OCI-LY7 (cell line): ENCODE results near the gene TMTC1. TPM values are rescaled to one million over a fixed set of nuclear protein-coding genes. Genes with fewer than 3 reads are reported as not detected.
"Not testable (repeated sequence)": the region's sequence is repeated elsewhere in the genome, so short reads cannot be mapped to it uniquely, and the experiment has no call there.

Source experiments
- BruUV-seq: library from RNA; stranded (reverse); fragments of 400-500 nt; replicated peaks from 2 replicates; lab custom pipeline; 2021; lab: Mats Ljungman, UMichigan
- CTCF ChIA-PET: fragments of 300-600 bp; sonication (Branson Sonifier 250); formaldehyde crosslinking; loops from one replicate; lab custom pipeline; 2022; ENCODE audit warnings: antibody characterized with exemption; ENCODE audit not compliant: unreplicated experiment; lab: Charles Lee
- POLR2A ChIA-PET: fragments of 300-600 bp; sonication (Branson Sonifier 250); formaldehyde crosslinking; loops from one replicate; lab custom pipeline; 2022; ENCODE audit warnings: antibody characterized with exemption; lab: Charles Lee
- DNase-seq: peaks from one replicate; pipeline ENCODE4 v3.0.0-alpha.2; 2015; ENCODE audit warnings: low spot score
- H2AFZ ChIP-seq: fragments of 200-600 bp; sonication (generic), shearing (Covaris generic); 2 replicates; pipeline ENCODE4 v1.6.1; 2014; ENCODE audit warnings: mild to moderate bottlenecking, antibody characterized with exemption, low read length, moderate library complexity
- H3K27ac ChIP-seq: fragments of 200-600 bp; sonication (generic); 2 replicates; pipeline ENCODE4 v1.5.1; 2014; ENCODE audit warnings: mixed run types, low read depth, mild to moderate bottlenecking, moderate library complexity, low read length, inconsistent platforms; ENCODE audit not compliant: poor library complexity, severe bottlenecking
- H3K36me3 ChIP-seq: fragments of 200-600 bp; sonication (generic); 2 replicates; pipeline ENCODE4 v1.6.1; 2014; ENCODE audit warnings: mild to moderate bottlenecking, antibody characterized with exemption, low read length, moderate library complexity, mixed read lengths; ENCODE audit not compliant: insufficient read depth
- H3K4me1 ChIP-seq: fragments of 200-600 bp; sonication (generic); 2 replicates; pipeline ENCODE4 v1.5.1; 2014; ENCODE audit warnings: mild to moderate bottlenecking, low read length; ENCODE audit not compliant: insufficient read depth, poor library complexity, severe bottlenecking
- H3K4me2 ChIP-seq: fragments of 200-600 bp; sonication (generic); 2 replicates; pipeline ENCODE4 v1.6.1; 2014; ENCODE audit warnings: mild to moderate bottlenecking, low read length
- H3K4me3 ChIP-seq: fragments of 200-600 bp; sonication (generic); 2 replicates; pipeline ENCODE4 v1.5.1; 2014; ENCODE audit warnings: mild to moderate bottlenecking, low read depth, low read length; ENCODE audit not compliant: poor library complexity, severe bottlenecking
- H3K79me2 ChIP-seq: fragments of 200-600 bp; sonication (generic); 2 replicates; pipeline ENCODE4 v1.6.1; 2016; ENCODE audit warnings: low read depth, mild to moderate bottlenecking, low read length, moderate library complexity, mixed read lengths; ENCODE audit not compliant: insufficient read depth
- H3K9me2 ChIP-seq: fragments of 200-600 bp; sonication (generic); 2 replicates; pipeline ENCODE4 v1.6.1; 2016; ENCODE audit warnings: mild to moderate bottlenecking, low read length, mixed read lengths; ENCODE audit not compliant: insufficient read depth
- H3K9me3 ChIP-seq: fragments of 200-600 bp; sonication (generic); 2 replicates; pipeline ENCODE4 v1.6.1; 2014; ENCODE audit warnings: mild to moderate bottlenecking, mixed run types, low read length, mixed read lengths
- H4K20me1 ChIP-seq: fragments of 200-600 bp; sonication (generic); 2 replicates; pipeline ENCODE4 v1.6.1; 2014; ENCODE audit warnings: mild to moderate bottlenecking, antibody characterized with exemption, low read length, moderate library complexity, mixed read lengths; ENCODE audit not compliant: insufficient read depth
- CTCF ChIP-seq: fragments of 200-600 bp; sonication (generic); conservative IDR thresholded peaks from 2 replicates; pipeline ENCODE4 v1.5.1; 2014; ENCODE audit warnings: mild to moderate bottlenecking, antibody characterized with exemption, low read length, moderate library complexity, mixed read lengths
- EZH2phosphoT487 ChIP-seq: fragments of 200-600 bp; sonication (generic); IDR thresholded peaks from 2 replicates; pipeline ENCODE4 v1.6.1; 2018; ENCODE audit warnings: low read depth, borderline replicate concordance, mild to moderate bottlenecking, mixed run types, antibody characterized with exemption, low read length, moderate library complexity, mixed read lengths
- intact Hi-C: fragments of 100-400 bp; cut with micrococcal nuclease; formaldehyde crosslinking; loops from one replicate; pipeline ENCODE4 v1.10.0; 2022; ENCODE audit not compliant: unreplicated experiment
- total RNA-seq, 2 experiments: library from RNA; depleted of rRNA in 1 of 2; stranded (reverse); fragments of >200 nt in 1 of 2; shearing (Covaris generic) in 1 of 2; gene quantifications; 2 replicates each; pipeline ENCODE4 v1.2.3, GENCODE V29; 2014 to 2022

Gene TMTC1
- total RNA-seq, 2 experiments from 2014 or later = not detected

- POLR2A ChIA-PET = no interaction called here
- BruUV-seq = no TSS peak
- intact Hi-C loops = no loop called here
- H3K4me3 ChIP-seq = no peak overlapping the region
- no peak overlapping the region for H3K27ac ChIP-seq
- CTCF ChIA-PET = no interaction called here
- no peak overlapping the region for H3K4me2 ChIP-seq
- no peaks in the 10 kb centered on the region for H3K79me2 ChIP-seq
- no peaks in the 10 kb centered on the region for H3K4me1 ChIP-seq
- H3K9me2 ChIP-seq = no peaks in the 10 kb centered on the region
- TF ChIP-seq CTCF (no peak), EZH2phosphoT487 (no peak)
- H4K20me1 ChIP-seq = no peaks in the 10 kb centered on the region
- no peaks in the 10 kb centered on the region for H3K9me3 ChIP-seq
- no peaks in the 10 kb centered on the region for H3K36me3 ChIP-seq
- no peak for DNase-seq
- H2AFZ ChIP-seq = no peak overlapping the region
Measured at GRCh38 chr12:29556363-29556762, 227.4 kb downstream of the TMTC1 start.

GRCh38 chr12:29555451-29555850 is 228.3 kb downstream of the TMTC1 start:
- H3K4me1 ChIP-seq, H3K27ac ChIP-seq, CTCF ChIA-PET, H4K20me1 ChIP-seq, H3K4me3 ChIP-seq, H2AFZ ChIP-seq, H3K9me2 ChIP-seq, H3K79me2 ChIP-seq, intact Hi-C loops, BruUV-seq, POLR2A ChIA-PET, DNase-seq, H3K4me2 ChIP-seq, H3K9me3 ChIP-seq, H3K36me3 ChIP-seq: not testable (repeated sequence)

- Histone ChIP-seq H2AFZ (no peak overlapping the region; the same call in 1 of the 2 replicates), H3K4me3 (no peak overlapping the region), H3K9me3 (no peaks in the 10 kb centered on the region), H4K20me1 (no peaks in the 10 kb centered on the region), H3K79me2 (no peaks in the 10 kb centered on the region), H3K4me2 (no peak overlapping the region), H3K9me2 (no peaks in the 10 kb centered on the region), H3K36me3 (no peaks in the 10 kb centered on the region), H3K27ac (no peak overlapping the region), H3K4me1 (no peaks in the 10 kb centered on the region)
- ChIA-PET CTCF (no interaction called here), POLR2A (interaction anchor here (0.6 to 0.7 kb wide), 2 partner anchors 662 to 1863 kb away, joined by 3 read pairs; no protein-coding TSS in a partner anchor)
- no peak for DNase-seq
- no TSS peak for BruUV-seq
- intact Hi-C loops = loop anchor here (2.0 kb wide), 1 partner anchor 1254 kb away; no protein-coding TSS in a partner anchor
- no peak for TF ChIP-seq EZH2phosphoT487
- TF ChIP-seq CTCF = no peak
Measured at GRCh38 chr12:29552994-29553748, 230.6 kb downstream of the TMTC1 start.
